Activated naive CD4-positive, alpha-beta T cell treated with Interleukin-2 at 50 U/mL for 16 hours (primary cell): Measurements from ENCODE around the gene PSMB7.

ENCODE experiments used
- DNase-seq: peaks from one replicate; pipeline ENCODE4 v3.0.0-alpha.2; 2020

Gene PSMB7

DNA sequence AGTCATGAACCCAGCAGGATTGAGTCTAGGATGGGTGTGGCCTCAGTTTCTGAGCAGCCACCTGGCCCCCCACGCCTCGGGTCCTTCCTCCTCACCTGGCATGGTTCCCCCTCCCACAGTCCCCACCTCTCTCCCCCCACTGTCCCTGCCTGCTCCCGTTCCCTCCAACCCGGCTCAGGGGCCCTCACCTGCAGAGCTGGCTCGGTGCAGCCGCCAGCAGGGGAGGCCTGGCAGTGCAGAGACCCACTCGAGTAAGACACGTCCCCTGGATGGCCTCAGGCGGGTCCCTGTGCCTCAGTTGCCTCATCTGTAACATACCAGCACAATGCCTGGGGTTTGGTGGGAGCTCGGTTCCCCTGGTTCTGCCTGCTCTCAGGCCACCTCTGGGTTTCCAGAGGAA lies 91.3 kb downstream of the PSMB7 start:
- no peak for DNase-seq

DNA sequence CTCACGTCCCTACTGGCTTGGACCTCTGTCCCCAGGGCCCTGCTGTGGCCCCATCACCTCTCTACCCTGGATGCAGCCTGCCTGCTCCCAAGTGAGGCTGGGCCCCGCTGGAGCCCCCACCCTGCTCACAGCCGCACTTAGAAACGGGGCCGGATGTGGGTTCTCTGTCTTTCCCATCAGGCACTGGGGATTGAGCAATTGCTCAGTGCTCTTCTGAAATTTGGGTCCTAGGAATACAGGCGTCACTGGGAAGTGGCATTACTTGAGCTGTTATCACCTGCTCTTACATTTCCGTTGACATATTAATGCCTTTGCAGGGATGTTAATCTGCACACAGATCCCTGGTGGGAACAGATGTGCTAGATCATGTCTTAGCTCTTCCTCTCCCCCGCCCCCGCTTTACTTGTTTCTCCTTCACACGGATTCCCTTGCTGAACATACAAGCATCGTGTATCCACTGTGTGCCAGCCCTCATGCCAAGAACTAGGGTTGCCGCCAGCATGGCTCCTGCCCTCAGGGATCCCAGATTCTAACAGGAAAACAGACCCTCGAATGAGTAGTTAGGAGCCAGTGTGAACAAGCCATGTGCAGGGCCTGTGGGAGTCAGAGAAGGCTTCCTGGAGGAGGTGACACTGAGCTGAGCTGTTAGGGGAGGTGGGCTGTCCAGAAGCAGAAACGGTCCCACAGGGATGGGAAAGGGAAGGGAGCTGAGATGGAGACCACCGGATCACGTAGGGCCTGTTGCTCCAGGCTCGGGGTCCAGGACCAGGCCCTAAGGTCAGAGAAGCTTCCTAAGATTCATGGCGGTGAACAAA lies 92.4 kb downstream of the PSMB7 start:
- DNase-seq, result no peak

DNA sequence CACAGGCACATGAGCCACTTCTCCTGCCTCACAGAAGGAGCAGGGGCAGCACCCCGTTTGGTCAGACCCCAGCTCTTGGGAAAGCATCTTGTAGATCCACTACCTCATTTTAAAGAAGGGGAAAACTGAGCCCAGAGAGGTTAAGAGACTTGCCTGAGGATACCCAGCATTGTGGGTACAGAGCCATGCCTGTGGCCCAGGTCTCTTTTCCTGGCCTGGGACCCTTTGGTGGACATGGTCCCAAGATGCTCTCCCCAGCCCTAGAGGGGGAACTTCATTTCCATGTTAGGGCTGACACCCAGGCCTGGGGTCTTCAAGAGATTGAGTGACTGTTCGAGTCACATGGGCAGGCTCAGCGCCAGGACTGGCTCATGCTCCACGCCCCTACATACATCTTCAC lies 93.3 kb downstream of the PSMB7 start:
- no peak for DNase-seq

DNA sequence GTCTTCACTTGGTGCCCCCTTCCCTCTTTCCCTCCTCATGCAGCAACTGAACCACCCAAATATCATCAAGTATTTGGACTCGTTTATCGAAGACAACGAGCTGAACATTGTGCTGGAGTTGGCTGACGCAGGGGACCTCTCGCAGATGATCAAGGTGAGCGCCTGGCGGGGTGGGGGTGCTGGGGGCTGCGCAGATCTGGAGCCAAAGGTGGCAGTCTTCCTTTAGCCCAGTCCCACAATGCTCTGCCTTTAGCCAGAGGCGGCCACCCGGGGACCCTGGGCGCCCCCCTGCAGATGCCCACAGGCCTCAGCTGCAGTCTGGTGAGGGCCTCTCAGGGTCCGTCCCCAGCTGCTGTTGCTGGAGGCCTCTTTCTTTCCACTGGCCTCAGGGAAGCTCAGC lies 93.8 kb downstream of the PSMB7 start:
- no peak for DNase-seq

DNA sequence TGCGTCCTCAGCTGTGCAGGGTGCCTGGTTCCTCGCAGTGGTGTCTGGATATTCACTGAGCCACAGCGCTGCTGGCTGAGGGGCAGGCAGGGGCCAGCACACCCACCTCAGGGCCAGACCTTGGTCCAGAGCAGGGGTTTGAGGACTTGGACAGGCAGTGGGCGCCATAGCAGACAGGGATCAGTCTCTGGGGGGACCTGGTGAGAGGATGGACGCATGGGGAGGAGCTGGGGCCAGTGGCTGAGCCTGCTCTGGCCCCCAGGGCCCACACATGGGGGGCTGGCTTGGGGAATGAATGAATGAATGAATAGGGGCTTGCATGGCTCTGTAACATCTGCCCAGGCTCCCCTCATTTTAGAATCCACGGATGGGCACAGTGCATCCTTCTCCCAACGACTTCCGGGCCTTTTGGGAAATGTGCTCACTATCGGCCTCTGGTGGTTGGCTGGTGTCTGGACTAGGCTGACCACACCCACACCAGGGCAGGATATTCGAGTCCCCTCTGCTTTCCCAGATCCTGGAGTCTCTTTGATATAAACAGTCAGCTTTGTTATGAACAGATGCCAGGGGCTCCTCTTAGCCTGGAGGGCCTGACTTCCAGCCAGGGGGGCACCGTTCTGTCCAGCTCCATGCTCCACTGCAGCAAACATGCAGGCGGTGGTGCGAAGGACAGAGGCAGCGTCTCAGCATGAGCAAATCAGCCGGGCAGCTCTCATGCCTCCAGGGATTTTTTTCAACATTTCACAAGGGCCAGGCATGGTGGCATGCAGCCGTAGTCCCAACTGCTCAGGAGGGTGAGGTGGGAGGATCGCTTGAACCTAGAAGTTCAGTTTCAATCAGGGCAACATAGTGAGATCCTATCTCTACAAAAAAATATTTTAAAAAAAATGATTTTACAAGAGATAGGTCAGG lies 94.9 kb downstream of the PSMB7 start:
- DNase-seq, result peak; percentile 52

DNA sequence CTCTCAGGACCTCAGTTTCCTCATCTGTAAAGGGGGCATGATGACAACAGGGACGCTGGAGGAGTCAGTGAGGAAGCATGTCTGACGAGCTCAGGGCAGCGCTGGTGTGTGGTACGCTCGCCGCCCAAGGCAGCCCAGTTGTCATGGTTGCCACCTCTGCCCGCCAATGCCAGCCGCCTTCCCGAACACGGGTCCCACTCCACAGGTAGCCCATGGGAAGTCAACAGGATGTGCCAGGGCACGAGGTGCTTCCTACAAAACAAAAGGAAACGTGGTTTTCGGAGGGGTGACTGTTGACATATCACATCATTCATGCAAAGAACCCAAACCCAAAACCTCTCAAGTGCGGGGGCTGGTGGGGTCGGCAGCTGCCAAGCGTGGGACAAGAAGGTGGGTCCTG lies 99.4 kb downstream of the PSMB7 start:
- DNase-seq, result no peak

DNA sequence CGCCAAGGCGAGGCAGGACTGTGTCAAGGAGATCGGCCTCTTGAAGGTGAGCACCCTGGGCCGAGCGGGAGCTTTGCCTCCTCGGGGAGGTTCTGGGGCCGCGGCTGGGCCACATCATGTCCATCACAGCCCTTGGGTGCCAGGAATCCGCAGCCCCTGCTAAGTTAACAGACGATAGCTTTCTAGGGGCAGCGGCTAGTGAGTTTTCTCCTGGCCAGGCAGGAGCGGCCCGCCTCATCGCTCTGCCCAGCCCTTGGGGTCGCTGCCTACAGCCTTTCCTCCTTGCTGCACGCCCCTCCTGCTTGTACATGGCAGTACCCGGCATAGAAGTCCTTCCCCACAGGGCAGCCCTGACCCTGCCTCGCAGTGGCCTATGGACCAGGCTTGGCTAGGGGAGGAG lies 101.3 kb downstream of the PSMB7 start:
- no peak for DNase-seq

DNA sequence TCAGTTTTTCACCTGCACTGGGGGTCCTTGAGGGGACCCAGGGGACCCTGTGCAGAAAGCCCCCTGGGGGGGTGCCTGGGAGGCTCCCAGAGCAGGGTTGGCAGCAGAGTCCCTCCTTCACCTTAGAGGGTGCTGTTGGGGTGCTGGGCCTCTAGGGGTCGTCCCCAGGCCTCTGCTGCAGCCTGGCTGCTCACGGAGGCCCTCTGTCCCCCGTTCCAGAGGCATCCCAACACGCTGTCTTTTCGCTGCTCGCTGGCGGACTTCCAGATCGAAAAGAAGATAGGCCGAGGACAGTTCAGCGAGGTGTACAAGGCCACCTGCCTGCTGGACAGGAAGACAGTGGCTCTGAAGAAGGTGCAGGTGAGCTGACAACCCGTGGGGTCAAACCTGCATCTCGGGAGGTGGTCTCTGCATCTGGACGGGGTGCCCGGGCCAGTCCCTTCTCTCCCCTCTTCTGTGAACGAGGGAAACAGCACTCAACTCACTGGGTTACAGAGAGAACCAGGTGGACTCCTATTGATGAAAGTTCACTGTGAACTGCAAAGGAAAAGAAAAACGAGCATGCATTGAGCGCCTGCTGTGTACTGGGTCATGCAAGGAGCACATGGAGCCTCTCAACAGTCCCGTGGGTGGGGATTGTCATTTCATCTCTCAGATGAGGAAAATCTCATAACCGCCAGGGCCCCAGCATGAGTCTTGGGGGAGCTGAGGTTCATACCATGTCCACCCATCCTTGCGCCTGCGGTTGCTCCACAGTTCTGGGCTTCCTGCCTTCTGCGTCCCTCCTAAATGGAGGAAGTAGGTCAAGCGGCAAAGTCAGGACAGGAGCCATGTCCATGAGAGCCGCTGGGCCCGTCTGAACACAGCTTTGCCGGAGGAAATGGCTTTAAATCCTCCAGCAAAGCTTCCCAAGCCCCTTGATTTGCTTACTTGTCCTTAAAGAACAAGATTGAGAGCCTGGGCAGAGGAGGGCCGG lies 102.7 kb downstream of the PSMB7 start:
- no peak for DNase-seq

DNA sequence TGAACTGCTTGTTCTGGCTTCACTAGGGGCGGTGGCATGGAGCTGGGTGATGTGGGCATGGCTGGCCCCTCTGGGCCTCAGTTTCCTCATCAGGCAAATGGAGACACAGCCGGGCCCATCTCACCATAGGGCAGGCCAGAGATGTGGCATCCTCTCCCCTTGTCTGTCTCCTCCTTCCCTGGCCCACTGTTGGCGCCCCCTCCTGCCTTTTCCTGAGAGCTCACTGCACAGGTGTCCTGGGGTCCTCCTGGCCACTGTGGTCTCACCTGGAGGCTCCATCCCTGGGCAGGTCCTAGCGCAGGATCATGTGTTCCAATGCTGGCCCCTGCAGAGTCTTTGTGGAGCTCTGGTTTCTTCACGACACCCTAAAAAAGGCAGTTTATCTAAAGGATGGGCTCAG lies 104.0 kb downstream of the PSMB7 start:
- no peak for DNase-seq

DNA sequence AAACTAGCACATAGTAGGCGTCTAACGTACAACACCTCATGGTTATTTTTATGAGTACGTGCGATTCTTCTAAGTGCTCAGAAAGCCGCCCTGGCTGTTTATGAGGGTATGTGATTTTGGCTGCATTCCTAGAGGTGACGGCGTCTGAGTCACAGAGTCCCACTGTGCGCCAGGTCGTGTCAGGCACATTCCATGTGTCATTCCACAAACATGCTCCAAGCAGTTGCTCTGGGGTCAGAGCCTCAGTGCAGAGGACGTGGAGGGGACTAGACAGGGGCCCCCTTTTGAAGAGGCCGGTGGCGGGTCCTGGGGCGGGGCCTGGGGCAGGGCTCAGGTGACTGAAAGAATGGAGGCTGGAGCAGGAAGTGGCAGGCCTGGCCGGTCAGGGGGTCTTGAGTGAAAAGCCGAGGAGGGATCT lies 105.6 kb downstream of the PSMB7 start:
- DNase-seq, result no peak

DNA sequence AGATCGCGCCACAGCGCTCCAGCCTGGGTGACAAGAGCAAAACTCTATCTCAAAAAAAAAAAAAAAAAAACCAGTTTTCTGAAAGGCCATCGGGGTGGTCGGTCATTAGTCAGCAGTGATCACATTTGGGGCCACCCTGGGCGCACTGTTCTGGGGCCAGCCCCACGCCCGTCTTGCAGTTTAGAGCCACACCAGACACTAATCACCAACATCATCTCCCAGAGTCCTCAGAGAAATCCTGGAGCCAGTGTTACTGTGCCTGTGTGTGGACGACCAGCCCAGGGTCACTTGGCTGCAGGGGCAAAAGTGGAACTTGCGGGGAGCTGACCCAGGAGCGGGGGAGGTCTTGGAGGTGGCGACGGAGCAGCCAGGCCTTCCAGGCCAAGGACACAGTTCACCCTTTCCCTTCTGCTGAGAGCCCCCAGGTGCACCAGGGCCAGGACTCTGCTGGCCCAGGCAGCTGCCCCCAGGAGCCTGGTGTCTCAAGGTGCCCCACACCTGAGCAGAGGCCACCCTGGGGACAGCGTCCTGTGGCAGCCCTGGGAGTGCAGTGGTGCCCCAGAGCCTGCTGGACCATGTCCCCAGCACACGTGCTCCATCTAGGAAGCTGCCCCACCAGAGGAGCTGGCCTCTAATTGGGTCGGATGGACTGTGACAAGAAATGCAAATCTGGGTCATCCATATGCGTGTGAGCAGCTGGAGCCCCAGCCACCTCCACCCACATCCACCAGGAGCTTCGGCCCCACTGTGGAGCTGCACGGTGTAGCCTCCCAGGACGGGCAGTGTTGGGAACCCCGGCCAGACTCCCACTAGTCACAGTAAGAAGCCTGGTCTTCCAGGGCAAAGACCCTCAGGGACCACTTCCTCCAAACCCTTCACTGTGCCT lies 106.4 kb downstream of the PSMB7 start:
- no peak for DNase-seq

DNA sequence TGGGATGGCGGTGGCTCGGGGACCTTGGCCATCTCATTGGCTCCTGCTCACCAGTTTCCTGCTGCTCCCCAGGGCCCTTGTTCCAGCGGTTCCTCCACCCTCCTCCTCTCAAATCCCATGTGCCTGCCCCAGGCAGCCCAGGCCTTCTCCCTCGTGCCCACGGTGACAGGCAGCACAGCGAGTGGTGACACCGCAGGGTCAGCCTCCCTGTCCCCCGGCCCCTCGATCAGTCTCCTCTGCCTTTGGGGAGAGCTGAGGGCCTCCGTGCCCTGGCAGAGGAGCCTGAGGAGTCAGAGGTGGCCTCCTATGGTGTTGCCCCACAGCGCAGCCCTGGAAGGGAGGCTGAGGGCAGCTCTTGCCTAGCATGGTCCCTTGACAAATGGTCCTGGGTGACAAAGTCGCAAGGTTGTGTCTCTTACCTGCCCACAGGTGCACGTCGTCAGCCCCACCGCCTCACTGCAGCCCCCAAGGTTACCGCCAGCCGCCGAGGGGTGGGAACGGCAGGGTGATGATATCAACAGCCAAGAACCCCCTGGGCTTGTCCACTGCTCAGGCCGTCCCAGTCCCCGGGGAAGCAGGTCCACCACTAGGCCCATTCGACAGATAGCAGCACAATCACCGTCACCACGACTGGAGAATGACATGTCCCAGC lies 107.7 kb downstream of the PSMB7 start:
- DNase-seq, result no peak

DNA sequence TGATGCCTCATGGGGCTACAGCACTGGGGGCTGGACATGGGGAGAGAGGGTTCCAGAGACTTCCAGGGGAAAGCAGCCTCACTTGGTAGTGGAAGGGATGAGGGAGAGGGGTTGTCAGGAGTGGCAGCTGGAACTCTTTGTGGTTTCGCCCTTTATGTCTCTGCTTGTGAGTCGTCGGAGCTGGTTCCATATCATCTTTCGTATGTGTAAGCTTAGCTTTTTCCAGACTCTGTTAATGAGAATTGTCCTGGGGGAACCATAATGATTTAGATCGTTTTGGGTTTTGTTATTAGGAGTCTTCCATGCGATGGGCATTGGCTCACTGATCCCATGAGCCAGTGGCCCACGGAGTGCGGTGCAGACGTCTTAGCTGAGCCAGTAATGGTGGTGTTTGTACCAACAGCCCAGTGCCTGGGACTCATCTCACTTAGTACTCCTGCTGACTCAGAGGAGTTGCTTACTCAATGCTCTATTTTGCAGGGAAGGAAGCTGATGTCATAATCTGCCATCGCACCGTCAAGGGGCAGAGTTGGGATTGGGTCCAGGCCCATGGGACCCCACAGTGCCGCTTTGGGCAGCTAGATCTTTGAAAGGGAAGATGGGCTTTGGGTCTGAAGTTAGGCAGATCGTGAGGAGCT lies 109.0 kb downstream of the PSMB7 start:
- DNase-seq, result no peak

DNA sequence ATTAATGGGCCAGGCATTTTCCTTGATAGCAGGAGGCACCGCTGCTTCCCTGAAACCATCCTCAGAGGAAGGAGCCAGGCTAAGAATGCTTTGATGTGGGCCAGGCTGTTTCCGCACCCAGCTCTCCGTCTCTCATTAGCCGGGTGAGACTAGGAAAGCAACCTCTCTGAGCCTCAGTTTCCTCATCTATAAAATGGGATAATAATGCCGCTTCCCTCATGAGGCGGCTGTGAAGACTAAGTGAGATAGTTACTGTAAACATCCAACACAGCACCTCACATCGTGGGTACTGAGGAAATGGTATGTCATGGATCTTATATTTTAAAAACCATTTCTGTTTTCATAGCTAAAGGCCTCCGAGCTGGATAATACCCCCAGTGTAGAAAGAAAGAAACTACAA lies 111.0 kb downstream of the PSMB7 start:
- no peak for DNase-seq

DNA sequence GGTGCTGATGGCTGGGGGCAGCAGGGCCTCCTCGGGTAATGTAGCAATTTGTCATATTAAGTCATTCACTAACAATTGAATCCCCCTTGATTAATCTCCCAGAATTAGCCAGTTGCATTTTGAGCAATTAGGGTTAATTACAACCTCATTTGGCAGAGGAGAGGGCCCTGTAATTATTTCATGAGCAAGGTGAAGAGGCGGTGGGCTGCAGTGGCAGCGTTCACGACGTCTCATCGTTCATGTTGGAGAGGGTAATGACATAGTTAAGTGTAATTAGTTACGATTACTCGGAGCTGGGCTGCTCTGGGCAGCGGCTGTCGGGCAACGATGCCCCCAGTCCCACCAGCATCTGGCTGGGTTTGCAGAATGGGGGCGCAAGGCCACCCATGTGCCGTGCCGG lies 111.5 kb downstream of the PSMB7 start:
- no peak for DNase-seq
